Liver (tissue), 8 donors: ENCODE data around the gene SORL1-AS1.
A peak's percentile ranks its signal among the peaks of the same experiment; 100 is the strongest.

Experiments
- DNase-seq: peaks from one replicate; pipeline ENCODE4 v3.0.0-alpha.2; 2017; ENCODE audit warnings: low spot score
- H3K27ac ChIP-seq, 2 donors: one replicate each; pipeline ENCODE4 v1.7.0; 2013; ENCODE audit warnings: inconsistent platforms in 2 of 2, low read length in 2 of 2, control low read depth in 1 of 2, low read depth in 1 of 2, mild to moderate bottlenecking in 1 of 2
- H3K27me3 ChIP-seq, 4 donors: one replicate each; pipeline versions ENCODE4 v1.6.1 to v1.7.0; 2013; ENCODE audit warnings: low read length in 3 of 4, inconsistent platforms in 1 of 4, mild to moderate bottlenecking in 1 of 4, moderate library complexity in 1 of 4; ENCODE audit not compliant: control insufficient read depth in 4 of 4, insufficient read depth in 4 of 4
- H3K36me3 ChIP-seq, 4 donors: one replicate each; pipeline versions ENCODE4 v1.6.1 to v1.7.0; 2013; ENCODE audit warnings: low read length in 3 of 4, mild to moderate bottlenecking in 3 of 4, low read depth in 1 of 4, moderate library complexity in 1 of 4; ENCODE audit not compliant: control insufficient read depth in 4 of 4, insufficient read depth in 3 of 4
- H3K4me1 ChIP-seq, 4 donors: one replicate each; pipeline versions ENCODE4 v1.6.1 to v1.7.0; 2013; ENCODE audit warnings: low read length in 3 of 4, mild to moderate bottlenecking in 3 of 4, moderate library complexity in 1 of 4; ENCODE audit not compliant: control insufficient read depth in 4 of 4, insufficient read depth in 4 of 4
- H3K4me3 ChIP-seq, 3 donors: one replicate each; pipeline versions ENCODE4 v1.6.1 to v1.7.0; 2013; ENCODE audit warnings: low read length in 3 of 3, control low read depth in 1 of 3, low read depth in 1 of 3, mild to moderate bottlenecking in 1 of 3
- H3K9ac ChIP-seq, 2 donors: one replicate each; pipeline ENCODE4 v1.7.0; 2013; ENCODE audit warnings: low read length in 2 of 2, mild to moderate bottlenecking in 2 of 2, moderate library complexity in 2 of 2, control low read depth in 1 of 2, low read depth in 1 of 2
- H3K9me3 ChIP-seq, 4 donors: one replicate each; pipeline versions ENCODE4 v1.6.1 to v1.7.0; 2013; ENCODE audit warnings: low read length in 3 of 4; ENCODE audit not compliant: control insufficient read depth in 4 of 4
- EGR1 ChIP-seq, 2 donors: IDR thresholded peaks; 2 replicates each; pipeline ENCODE4 v1.6.1; 2016 to 2018; ENCODE audit warnings: antibody characterized with exemption in 2 of 2, low read depth in 2 of 2
- FOXA1 ChIP-seq: IDR thresholded peaks from 2 replicates; pipeline ENCODE4 v1.6.1; 2016; ENCODE audit warnings: antibody characterized with exemption
- FOXA2 ChIP-seq: IDR thresholded peaks from 2 replicates; pipeline ENCODE4 v1.6.1; 2016; ENCODE audit warnings: antibody characterized with exemption
- GABPA ChIP-seq, 2 donors: IDR thresholded peaks in 1 of 2; conservative IDR thresholded peaks in 1 of 2; 2 replicates each; pipeline ENCODE4 v1.6.1; 2016; ENCODE audit warnings: antibody characterized with exemption in 2 of 2, mild to moderate bottlenecking in 1 of 2, moderate library complexity in 1 of 2
- HNF4A ChIP-seq, 2 donors: conservative IDR thresholded peaks; 2 replicates each; pipeline ENCODE4 v1.6.1; 2016; ENCODE audit warnings: antibody characterized with exemption in 2 of 2, mild to moderate bottlenecking in 2 of 2
- HNF4G ChIP-seq: IDR thresholded peaks from 2 replicates; pipeline ENCODE4 v1.6.1; 2016; ENCODE audit warnings: antibody characterized with exemption
- JUND ChIP-seq, 2 donors: IDR thresholded peaks; 2 replicates each; pipeline ENCODE4 v1.6.1; 2016; ENCODE audit warnings: antibody characterized with exemption in 2 of 2
- NR2F2 ChIP-seq: IDR thresholded peaks from 2 replicates; pipeline ENCODE4 v1.6.1; 2016; ENCODE audit warnings: antibody characterized with exemption
- RAD21 ChIP-seq, 2 donors: IDR thresholded peaks; 2 replicates each; pipeline ENCODE4 v1.6.1; 2016; ENCODE audit warnings: antibody characterized with exemption in 2 of 2, mild to moderate bottlenecking in 2 of 2
- RXRA ChIP-seq, 2 donors: IDR thresholded peaks; 2 replicates each; pipeline ENCODE4 v1.6.1; 2017 to 2018; ENCODE audit warnings: antibody characterized with exemption in 2 of 2, mild to moderate bottlenecking in 1 of 2
- SP1 ChIP-seq: IDR thresholded peaks from 2 replicates; pipeline ENCODE4 v1.6.1; 2018; ENCODE audit warnings: antibody characterized with exemption, mild to moderate bottlenecking
- TAF1 ChIP-seq: conservative IDR thresholded peaks from 2 replicates; pipeline ENCODE4 v1.6.1; 2016; ENCODE audit warnings: antibody characterized with exemption, mild to moderate bottlenecking
- YY1 ChIP-seq: IDR thresholded peaks from 2 replicates; pipeline ENCODE4 v1.6.1; 2016; ENCODE audit warnings: antibody characterized with exemption, mild to moderate bottlenecking
- WGBS: extraction: QIAGEN DNeasy Blood & Tissue Kit; methylation state at CpG from one replicate; pipeline ENCODE4 v1.1.7; 2013; 5-methylcytosine and 5-hydroxymethylcytosine counted together
- TF ChIP-seq, protein P1 (sequence below): fragments of 150-350 bp; IDR thresholded peaks from 2 replicates; pipeline ENCODE4 v1.5.1; 2017; ENCODE audit warnings: improper control_type of control experiment, low read depth, low read length; ENCODE audit not compliant: missing input control
- TF ChIP-seq, protein P2 (sequence below): IDR thresholded peaks from 2 replicates; pipeline ENCODE4 v1.6.1; 2016; ENCODE audit warnings: antibody characterized with exemption, mild to moderate bottlenecking
- TF ChIP-seq, protein P3 (sequence below): IDR thresholded peaks from 2 replicates; pipeline ENCODE4 v1.6.1; 2016; ENCODE audit warnings: antibody characterized with exemption
- TF ChIP-seq, protein P4 (sequence below): IDR thresholded peaks from 2 replicates; pipeline ENCODE4 v1.6.1; 2016; ENCODE audit warnings: antibody characterized with exemption
- TF ChIP-seq, protein P5 (sequence below): IDR thresholded peaks from 2 replicates; pipeline ENCODE4 v1.6.1; 2016; ENCODE audit warnings: antibody characterized with exemption
- donor health status: healthy.
- donor health status: healthy.
- donor health status: healthy.
- donor health status: healthy.
- donor health status: healthy.

Gene SORL1-AS1

DNA sequence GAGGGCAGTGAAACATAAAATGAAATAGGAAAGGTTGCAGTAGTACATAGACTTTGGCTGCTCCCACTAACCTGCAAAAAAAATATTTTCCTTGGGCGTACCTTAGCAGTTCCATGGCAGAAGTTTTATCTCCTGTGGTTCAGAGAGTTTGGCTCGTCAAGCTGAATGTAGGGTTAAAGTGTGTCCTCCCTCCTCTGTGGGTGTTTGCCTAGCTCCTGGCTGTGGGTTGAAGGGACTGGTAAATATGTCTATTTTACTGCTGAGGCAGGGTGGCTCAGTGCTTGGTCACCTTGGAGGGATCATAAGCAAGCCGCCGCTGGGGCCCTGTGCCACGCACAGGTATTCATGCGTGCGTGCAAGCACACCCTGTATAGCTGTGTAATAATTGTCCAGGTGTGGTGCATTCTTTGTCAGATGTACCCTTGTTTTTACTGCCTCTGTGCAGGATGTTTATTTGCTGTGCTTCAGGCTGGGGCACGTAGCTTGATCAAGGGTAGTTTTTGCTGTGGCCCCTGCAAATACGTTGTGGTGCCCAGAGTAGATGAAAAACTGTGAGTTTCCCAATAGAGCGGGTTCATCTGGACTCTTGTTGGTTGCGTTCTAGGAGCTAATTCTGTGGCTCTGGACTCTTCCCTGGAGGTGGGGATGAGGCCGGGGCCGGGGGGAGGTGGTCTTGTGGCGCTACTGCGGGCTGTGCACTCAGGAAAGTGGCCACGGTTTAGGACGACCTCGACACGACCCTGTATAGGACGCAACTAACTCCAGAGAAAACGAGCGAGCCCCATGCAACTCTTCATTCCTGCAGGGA, 1.4 kb downstream of the SORL1-AS1 start:
- peaks cover 6 to 41% (median 30%) of the 10 kb centered on the region in 4 donors for H3K4me1 ChIP-seq
- TF ChIP-seq EGR1 (IDR thresholded peaks at IDR 0.05; ENCODE audit: low read depth in 2 of 2): no peak
- TF ChIP-seq, protein P1, sequence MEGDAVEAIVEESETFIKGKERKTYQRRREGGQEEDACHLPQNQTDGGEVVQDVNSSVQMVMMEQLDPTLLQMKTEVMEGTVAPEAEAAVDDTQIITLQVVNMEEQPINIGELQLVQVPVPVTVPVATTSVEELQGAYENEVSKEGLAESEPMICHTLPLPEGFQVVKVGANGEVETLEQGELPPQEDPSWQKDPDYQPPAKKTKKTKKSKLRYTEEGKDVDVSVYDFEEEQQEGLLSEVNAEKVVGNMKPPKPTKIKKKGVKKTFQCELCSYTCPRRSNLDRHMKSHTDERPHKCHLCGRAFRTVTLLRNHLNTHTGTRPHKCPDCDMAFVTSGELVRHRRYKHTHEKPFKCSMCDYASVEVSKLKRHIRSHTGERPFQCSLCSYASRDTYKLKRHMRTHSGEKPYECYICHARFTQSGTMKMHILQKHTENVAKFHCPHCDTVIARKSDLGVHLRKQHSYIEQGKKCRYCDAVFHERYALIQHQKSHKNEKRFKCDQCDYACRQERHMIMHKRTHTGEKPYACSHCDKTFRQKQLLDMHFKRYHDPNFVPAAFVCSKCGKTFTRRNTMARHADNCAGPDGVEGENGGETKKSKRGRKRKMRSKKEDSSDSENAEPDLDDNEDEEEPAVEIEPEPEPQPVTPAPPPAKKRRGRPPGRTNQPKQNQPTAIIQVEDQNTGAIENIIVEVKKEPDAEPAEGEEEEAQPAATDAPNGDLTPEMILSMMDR: no peak
- no peak for TF ChIP-seq FOXA1
- peak; percentile 56 to 79 for TF ChIP-seq HNF4A (conservative IDR thresholded peaks at IDR 0.05)
- TF ChIP-seq, protein P2, sequence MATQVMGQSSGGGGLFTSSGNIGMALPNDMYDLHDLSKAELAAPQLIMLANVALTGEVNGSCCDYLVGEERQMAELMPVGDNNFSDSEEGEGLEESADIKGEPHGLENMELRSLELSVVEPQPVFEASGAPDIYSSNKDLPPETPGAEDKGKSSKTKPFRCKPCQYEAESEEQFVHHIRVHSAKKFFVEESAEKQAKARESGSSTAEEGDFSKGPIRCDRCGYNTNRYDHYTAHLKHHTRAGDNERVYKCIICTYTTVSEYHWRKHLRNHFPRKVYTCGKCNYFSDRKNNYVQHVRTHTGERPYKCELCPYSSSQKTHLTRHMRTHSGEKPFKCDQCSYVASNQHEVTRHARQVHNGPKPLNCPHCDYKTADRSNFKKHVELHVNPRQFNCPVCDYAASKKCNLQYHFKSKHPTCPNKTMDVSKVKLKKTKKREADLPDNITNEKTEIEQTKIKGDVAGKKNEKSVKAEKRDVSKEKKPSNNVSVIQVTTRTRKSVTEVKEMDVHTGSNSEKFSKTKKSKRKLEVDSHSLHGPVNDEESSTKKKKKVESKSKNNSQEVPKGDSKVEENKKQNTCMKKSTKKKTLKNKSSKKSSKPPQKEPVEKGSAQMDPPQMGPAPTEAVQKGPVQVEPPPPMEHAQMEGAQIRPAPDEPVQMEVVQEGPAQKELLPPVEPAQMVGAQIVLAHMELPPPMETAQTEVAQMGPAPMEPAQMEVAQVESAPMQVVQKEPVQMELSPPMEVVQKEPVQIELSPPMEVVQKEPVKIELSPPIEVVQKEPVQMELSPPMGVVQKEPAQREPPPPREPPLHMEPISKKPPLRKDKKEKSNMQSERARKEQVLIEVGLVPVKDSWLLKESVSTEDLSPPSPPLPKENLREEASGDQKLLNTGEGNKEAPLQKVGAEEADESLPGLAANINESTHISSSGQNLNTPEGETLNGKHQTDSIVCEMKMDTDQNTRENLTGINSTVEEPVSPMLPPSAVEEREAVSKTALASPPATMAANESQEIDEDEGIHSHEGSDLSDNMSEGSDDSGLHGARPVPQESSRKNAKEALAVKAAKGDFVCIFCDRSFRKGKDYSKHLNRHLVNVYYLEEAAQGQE: no peak
- TF ChIP-seq SP1: peak; percentile 4
- TF ChIP-seq, protein P3, sequence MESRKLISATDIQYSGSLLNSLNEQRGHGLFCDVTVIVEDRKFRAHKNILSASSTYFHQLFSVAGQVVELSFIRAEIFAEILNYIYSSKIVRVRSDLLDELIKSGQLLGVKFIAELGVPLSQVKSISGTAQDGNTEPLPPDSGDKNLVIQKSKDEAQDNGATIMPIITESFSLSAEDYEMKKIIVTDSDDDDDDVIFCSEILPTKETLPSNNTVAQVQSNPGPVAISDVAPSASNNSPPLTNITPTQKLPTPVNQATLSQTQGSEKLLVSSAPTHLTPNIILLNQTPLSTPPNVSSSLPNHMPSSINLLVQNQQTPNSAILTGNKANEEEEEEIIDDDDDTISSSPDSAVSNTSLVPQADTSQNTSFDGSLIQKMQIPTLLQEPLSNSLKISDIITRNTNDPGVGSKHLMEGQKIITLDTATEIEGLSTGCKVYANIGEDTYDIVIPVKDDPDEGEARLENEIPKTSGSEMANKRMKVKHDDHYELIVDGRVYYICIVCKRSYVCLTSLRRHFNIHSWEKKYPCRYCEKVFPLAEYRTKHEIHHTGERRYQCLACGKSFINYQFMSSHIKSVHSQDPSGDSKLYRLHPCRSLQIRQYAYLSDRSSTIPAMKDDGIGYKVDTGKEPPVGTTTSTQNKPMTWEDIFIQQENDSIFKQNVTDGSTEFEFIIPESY: peak; percentile 19
- TF ChIP-seq, protein P4, sequence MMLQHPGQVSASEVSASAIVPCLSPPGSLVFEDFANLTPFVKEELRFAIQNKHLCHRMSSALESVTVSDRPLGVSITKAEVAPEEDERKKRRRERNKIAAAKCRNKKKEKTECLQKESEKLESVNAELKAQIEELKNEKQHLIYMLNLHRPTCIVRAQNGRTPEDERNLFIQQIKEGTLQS: no peak
- peak; percentile 52 for TF ChIP-seq FOXA2
- TF ChIP-seq YY1: peak; percentile 72
- peak in 1 of 2 donors; percentile 47 for TF ChIP-seq JUND (IDR thresholded peaks at IDR 0.05)
- TF ChIP-seq, protein P5, sequence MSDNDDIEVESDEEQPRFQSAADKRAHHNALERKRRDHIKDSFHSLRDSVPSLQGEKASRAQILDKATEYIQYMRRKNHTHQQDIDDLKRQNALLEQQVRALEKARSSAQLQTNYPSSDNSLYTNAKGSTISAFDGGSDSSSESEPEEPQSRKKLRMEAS: peak; percentile 20
- TF ChIP-seq RXRA (IDR thresholded peaks at IDR 0.05): peak; percentile 60 to 90
- no peak for TF ChIP-seq NR2F2
- no peak for TF ChIP-seq TAF1
- no peak for TF ChIP-seq HNF4G
- TF ChIP-seq RAD21 (IDR thresholded peaks at IDR 0.05): peak; percentile 38 to 42
- TF ChIP-seq GABPA (IDR thresholded peaks at IDR 0.05 in 1 of 2, conservative IDR thresholded peaks at IDR 0.05 in 1 of 2): no peak
- DNase-seq: peak; percentile 40
- H3K36me3 ChIP-seq: no peaks in the 10 kb centered on the region
- WGBS: 11% methylated on average over 22 of the region's 22 CpGs
- peak overlapping the region; percentile 95 to 96 for H3K27ac ChIP-seq
- H3K9me3 ChIP-seq: no peaks in the 10 kb centered on the region
- peak overlapping the region; percentile 45 to 77 (median 58) for H3K4me3 ChIP-seq
- H3K9ac ChIP-seq: peak overlapping the region; percentile 71 to 92
- H3K27me3 ChIP-seq: no peaks in the 10 kb centered on the region
